Measurements from ENCODE around the gene REM2.

REM2 gene, protein sequence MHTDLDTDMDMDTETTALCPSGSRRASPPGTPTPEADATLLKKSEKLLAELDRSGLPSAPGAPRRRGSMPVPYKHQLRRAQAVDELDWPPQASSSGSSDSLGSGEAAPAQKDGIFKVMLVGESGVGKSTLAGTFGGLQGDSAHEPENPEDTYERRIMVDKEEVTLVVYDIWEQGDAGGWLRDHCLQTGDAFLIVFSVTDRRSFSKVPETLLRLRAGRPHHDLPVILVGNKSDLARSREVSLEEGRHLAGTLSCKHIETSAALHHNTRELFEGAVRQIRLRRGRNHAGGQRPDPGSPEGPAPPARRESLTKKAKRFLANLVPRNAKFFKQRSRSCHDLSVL

DNA sequence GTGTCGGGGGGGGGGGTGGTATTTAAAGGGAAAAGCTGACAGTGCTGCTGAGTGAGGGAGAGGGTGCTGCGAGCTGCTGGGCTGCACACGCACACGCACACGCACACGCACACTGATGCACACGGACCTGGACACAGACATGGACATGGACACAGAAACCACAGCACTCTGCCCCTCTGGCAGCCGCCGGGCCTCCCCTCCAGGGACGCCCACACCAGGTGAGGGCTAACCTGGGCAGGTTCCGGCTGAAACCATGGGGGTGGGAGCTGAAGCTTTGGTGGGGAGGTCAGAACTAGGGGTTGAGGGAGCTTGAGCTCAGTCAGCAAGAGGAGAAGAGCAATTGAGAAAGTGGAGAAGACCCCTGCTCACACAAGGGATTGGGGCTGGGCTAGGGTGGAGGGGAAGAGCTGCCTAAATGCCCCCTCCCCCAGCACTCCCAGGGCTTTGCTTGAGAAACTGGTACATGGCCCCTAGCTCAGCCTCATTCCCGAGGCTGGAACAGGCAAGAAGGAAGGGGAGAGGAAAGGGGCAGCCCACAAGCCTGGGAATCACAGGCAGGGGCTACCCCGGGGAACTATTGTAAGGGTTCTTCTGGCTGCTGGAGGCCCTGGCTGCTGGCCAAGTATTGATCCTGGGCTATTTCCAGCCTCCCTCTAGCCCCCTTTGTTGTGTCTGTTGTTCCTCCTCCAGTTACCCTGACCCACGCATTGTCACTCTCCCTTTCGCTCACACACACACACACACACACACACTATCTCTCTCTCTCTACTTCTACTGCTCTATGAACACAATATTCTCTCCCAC is at the start of gene REM2:
Gene REM2 (plus strand): TSS at position 50 of the 804 bp plus-strand sequence. CDS start 66 bp downstream, at position 116.
- no peak for DNase-seq (ENCODE audit: low read depth)

DNA sequence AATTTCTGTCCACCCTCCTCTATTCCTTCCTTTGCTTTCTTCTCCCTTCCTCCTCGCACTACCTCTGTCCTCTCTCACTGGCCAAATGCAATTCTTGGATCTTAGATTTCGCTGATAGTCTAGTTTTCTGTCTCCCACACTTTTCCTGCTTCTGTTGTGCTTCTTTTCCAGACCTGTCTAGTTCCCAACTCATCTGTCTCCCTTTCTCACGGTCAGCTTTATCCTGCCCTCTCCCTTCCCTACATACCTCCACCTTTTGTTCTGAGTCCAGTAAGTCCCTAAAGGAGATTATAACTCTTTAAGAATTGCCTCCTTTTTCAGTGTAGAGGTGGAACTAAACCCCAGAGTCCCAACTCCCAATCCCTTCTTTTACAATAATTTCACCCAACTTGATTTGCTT is 47.5 kb upstream of the REM2 start:
- DNase-seq (ENCODE audit: low read depth) = no peak

DNA sequence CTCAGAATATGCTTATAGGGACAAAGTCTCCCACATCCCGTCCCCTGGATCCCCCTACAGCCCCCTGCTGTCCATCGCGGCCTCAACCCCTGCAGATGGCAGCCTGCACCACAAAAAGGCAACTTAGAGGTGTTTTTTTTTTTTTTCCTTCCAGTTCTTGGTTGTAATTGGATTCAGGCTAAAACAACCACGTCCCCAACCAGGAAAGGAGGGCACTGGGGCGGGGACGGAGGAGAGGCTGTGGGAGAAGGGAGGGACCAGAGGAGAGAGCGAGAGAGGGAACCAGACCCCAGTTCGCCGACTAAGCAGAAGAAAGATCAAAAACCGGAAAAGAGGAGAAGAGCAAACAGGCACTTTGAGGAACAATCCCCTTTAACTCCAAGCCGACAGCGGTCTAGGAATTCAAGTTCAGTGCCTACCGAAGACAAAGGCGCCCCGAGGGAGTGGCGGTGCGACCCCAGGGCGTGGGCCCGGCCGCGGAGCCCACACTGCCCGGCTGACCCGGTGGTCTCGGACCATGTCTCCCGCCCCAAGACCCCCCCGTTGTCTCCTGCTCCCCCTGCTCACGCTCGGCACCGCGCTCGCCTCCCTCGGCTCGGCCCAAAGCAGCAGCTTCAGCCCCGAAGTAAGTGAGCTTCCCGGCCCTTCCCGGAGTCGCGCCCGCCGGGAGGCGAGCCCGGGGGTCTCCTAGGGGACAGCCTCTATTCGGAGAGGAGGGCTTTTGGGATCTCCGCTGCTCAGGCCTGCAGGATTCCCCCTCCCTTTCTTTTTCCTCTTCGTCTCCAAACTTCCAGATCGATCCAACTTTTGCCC is 46.5 kb upstream of the REM2 start, which contains the start of gene MMP14:
Gene MMP14 (plus strand): TSS at position 285 of the 813 bp plus-strand sequence. CDS start 233 bp downstream, at position 518.
- DNase-seq (ENCODE audit: low read depth) = no peak

DNA sequence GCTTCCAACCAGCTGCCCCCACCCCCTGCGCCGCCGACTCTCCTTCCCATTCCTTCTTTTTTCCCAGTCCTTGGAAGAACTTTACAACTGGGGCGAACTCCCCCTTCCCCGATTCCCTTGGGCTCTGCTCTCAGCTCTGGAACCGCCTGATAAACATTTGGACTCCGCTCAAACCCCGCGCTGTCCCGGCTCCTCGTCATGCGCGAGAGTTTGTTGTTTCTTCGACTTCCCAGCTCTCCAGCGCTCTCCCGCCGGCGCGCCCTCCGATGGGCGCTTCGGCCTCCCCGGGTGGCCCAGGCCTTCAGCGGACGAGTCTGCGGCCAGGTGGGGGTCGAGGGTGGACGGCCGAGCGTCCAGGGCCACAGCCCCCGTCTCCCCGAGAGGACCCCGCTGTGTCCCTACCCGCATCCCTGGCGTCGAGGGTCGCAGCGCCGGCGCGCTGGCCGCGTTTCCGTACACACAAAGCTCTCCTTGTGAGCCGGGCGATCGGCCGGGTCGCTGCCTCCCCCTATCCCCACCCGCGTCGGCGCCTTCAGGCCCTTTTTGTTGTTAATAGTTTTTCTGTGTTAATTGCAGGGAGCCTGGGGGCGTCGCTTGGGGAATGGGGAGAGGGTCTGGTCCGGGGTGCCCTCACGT is 45.8 kb upstream of the REM2 start:
- no peak for DNase-seq (ENCODE audit: low read depth)

DNA sequence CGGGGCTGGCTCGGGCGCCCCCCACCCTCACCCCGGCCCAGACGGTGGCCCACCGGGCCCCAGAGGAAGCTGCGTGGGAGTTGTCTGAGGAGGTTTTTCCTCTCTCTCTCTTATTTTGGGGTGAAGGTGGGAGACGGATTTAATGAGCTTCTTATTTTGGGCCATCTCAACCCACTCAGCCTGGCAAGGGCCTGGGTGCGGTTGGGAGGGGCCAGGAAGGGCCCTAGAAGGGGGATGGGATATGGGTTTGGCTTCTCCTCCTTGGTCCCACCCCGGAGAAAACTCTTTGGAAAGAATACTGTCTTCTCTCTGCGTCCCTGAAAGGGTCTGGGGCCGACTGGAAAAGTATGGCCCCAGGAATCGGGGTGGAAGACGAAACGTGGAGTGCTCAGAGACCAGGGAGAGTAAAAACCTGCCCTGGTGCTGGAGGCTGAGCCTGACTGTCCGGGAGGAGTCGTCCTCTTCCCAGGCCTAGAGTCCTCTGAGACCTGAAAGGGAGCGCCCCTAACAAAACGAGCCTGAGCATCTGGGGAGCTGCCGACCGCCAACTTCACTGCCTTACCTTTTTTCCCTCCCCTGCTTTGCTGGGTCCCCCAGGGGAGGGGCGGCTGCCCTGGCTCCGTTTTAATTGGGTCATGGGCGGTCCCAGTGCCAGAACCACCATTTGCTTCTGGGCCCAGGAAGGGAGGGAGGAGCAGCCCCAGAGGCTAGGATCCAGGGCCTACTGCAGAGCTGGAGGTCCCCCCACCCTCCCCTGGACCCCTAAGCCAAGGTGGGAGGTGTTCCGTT is 45.1 kb upstream of the REM2 start:
- no peak for DNase-seq (ENCODE audit: low read depth)

DNA sequence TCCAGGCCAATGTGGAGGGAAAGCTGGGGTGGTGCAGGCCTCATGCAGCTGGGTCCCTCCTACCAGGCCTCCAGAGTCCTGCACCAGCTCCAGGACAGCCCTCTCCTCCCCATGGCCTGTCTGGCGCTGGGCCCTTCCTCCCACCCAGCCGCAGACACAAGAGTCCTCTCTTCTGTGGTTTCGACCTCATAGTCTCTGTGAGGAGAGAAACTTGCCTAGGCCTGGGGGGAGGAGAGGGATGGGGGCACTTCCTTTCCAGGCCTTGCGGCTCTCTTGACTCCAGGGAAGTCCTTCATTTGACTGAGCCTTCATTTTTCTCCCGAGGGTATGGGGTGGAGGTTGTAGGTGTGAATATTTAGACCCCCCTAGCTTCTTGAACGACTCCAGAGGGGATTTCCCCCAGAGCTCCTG is 44.4 kb upstream of the REM2 start:
- DNase-seq (ENCODE audit: low read depth) = no peak

DNA sequence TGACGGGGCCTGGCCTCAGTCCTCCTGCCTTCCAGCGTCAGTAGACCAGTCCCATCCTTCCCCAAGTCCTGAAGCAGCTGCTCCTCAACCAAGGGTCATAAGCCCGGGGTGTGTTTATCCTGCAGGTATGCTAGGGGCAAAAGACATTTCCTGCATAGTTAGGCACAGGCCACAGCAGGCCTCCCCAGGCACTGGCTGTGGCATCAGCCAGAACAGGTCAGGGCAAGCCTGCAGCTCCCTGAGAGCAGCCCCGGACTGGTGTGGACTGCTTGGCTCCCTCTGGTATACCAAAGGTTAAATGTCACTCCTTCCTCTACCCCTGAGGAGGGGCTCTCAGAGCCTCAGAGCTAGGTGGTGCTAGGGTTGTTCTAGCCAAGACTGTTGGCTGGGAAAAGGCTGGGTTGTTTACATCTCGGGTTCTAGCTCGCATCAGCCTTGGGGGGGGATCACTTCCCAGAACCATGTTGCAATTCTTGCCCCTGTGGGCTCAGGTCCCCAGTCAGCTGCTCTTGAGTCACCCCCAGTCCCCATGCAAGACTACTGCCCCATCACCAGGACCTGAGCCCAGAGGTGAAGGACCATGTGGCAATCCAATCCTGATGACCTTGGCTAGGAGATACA is 43.8 kb upstream of the REM2 start:
- no peak for DNase-seq (ENCODE audit: low read depth)

DNA sequence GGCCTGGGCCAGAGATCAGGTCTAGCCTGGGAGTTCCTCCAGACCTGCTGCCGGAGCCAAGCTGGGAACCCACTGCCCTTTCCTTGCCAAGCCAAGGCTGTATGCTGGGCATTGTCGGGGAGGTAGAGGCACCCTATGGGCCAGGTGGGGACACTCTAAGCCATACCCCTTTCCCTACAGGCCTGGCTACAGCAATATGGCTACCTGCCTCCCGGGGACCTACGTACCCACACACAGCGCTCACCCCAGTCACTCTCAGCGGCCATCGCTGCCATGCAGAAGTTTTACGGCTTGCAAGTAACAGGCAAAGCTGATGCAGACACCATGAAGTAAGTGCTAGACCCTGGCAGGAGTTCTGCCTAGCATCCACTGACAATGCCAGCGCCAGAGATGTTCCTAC is 41.7 kb upstream of the REM2 start:
- DNase-seq (ENCODE audit: low read depth) = no peak

DNA sequence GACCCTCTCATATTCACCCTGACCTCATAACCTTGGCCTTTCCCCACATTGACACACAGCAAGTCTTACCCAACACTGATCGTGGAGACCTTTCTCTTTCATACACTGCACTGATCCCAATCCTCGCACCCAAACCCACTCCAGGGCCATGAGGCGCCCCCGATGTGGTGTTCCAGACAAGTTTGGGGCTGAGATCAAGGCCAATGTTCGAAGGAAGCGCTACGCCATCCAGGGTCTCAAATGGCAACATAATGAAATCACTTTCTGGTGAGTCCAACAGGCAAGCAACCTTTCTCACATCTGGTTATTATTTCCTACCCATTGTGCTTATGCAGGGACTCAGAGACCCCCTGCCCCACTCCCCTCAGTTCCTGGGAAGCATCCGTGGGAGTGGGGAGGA is 41.3 kb upstream of the REM2 start:
- DNase-seq (ENCODE audit: low read depth) = no peak

DNA sequence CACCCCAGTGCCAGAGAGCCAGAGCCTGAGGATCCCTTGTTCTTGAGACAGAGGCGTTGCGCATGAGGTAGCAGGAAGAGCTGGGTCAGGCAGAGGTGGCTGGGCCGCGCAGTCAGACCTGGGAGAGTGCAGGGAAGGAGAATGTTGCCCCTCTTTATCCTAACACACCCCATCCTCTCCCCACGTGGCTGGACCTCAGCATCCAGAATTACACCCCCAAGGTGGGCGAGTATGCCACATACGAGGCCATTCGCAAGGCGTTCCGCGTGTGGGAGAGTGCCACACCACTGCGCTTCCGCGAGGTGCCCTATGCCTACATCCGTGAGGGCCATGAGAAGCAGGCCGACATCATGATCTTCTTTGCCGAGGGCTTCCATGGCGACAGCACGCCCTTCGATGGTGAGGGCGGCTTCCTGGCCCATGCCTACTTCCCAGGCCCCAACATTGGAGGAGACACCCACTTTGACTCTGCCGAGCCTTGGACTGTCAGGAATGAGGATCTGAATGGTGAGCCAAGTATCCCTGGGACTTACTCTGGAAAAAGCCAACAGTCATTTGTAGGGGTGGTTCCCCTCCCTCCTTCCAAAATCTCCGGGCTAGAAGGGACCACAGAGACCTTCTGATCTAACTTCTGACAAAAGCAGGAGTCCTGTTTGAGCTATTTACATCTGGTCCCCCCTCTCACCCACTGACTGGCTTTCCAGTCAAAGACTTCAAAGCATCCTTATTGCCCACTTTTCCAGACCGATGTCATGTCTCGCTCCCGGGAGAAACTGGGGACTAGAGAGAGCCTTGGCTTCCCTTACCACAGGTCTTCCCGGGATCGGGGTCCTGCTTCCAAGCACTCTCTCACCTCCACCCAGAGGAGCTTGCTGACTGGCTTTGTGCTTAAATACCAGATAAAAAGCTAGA is 40.6 kb upstream of the REM2 start:
- no peak for DNase-seq (ENCODE audit: low read depth)

DNA sequence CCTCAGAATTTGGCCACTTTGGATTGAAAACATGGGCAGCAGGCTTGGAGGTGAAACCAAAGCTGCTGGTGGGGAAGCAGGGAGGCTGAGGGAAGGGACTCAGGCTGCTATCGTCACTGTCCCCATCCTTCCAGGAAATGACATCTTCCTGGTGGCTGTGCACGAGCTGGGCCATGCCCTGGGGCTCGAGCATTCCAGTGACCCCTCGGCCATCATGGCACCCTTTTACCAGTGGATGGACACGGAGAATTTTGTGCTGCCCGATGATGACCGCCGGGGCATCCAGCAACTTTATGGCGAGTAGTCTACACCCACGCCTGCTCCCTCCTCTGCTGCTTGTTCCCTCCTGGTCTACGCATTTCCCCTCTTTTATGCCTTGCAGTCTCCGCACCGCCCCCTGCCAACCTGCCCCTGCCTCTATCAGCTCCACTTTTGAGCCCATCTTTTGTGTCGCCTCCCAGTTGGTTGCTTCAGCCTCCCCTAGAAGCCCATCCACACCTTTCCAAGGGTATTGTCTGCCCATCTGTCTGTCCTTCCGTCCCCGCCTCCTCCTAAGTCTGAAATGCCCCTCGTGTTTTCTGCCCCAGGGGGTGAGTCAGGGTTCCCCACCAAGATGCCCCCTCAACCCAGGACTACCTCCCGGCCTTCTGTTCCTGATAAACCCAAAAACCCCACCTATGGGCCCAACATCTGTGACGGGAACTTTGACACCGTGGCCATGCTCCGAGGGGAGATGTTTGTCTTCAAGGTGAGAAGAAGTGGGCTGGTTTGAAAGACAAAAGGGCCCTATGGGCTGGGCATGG is 39.7 kb upstream of the REM2 start:
- no peak for DNase-seq (ENCODE audit: low read depth)

DNA sequence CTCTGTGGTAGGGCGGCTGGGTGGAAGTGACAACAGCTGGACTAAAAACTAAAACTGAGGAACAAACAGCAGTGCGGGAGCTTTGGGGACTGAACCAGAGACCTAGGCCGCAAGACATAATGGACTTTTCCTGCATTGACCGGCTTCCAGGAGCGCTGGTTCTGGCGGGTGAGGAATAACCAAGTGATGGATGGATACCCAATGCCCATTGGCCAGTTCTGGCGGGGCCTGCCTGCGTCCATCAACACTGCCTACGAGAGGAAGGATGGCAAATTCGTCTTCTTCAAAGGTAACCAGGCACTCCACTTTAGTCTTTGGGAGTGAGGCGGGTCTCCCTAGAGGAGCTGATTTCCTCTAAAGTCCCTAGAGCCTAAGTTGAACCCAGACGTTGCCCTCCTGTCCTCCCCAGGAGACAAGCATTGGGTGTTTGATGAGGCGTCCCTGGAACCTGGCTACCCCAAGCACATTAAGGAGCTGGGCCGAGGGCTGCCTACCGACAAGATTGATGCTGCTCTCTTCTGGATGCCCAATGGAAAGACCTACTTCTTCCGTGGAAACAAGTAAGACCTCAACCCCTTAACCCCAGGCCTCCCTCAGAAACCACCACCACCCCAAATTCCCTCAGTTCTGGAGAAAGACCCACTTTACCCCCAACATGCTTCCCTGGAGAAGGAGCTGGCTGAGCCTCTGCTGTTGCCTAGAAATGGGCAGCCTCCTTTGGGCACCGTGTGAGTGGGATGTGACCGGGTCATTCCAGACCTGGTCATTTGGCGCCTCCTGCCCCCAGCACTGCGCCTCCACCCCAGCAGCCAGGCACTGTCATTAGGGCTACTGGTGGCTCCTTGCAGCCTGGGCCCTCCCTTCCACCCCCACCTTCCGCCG is 38.6 kb upstream of the REM2 start:
- DNase-seq (ENCODE audit: low read depth) = no peak

DNA sequence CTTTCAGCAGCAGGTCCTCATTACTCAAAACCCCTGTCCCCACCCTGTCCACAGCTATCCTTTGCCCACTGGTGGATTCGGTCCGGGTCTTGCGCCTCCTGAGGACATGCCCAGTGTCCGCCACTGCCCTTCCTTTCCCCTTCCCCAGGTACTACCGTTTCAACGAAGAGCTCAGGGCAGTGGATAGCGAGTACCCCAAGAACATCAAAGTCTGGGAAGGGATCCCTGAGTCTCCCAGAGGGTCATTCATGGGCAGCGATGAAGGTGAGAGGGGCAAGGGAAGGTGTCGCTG is 38.0 kb upstream of the REM2 start:
- no peak for DNase-seq (ENCODE audit: low read depth)

DNA sequence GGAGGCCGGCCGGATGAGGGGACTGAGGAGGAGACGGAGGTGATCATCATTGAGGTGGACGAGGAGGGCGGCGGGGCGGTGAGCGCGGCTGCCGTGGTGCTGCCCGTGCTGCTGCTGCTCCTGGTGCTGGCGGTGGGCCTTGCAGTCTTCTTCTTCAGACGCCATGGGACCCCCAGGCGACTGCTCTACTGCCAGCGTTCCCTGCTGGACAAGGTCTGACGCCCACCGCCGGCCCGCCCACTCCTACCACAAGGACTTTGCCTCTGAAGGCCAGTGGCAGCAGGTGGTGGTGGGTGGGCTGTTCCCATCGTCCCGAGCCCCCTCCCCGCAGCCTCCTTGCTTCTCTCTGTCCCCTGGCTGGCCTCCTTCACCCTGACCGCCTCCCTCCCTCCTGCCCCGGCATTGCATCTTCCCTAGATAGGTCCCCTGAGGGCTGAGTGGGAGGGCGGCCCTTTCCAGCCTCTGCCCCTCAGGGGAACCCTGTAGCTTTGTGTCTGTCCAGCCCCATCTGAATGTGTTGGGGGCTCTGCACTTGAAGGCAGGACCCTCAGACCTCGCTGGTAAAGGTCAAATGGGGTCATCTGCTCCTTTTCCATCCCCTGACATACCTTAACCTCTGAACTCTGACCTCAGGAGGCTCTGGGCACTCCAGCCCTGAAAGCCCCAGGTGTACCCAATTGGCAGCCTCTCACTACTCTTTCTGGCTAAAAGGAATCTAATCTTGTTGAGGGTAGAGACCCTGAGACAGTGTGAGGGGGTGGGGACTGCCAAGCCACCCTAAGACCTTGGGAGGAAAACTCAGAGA is 37.0 kb upstream of the REM2 start:
- DNase-seq (ENCODE audit: low read depth) = no peak

DNA sequence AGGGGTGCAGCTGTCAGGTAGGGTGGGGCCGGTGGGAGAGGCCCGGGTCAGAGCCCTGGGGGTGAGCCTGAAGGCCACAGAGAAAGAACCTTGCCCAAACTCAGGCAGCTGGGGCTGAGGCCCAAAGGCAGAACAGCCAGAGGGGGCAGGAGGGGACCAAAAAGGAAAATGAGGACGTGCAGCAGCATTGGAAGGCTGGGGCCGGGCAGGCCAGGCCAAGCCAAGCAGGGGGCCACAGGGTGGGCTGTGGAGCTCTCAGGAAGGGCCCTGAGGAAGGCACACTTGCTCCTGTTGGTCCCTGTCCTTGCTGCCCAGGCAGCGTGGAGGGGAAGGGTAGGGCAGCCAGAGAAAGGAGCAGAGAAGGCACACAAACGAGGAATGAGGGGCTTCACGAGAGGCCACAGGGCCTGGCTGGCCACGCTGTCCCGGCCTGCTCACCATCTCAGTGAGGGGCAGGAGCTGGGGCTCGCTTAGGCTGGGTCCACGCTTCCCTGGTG is 36.2 kb upstream of the REM2 start:
- DNase-seq (ENCODE audit: low read depth) = no peak

DNA sequence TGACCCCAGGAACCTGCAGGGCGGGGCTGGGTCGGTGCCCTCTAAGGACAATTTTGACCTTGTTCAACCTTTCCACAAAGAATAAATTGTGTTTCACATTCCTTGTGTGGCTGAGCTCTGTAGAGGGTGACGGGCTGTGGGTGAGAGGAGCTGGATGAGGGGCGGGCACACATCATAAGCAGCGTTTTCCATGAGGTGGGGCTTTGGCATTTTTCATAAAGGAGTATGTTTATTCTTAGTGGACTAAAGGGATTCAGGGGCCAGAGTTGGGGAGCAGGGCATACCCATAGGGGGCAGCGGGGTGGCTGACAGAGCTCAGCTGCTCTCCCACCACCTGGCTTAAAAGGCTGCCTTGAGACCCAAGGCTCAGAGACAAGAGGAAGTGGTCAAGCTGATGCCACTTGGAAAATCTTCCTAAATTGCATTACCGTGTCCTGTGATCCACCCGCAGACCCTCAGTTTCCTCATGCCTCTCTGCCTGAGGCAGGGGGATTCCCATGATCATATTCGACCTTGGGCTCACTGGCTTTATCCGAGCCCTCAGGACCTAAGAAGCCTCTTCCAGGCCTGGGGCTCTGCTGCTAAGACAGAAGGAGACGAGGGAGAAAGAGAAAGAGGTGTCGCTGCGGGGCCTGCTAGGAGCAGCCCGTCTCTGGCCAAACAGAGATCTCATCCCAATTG is 35.2 kb upstream of the REM2 start:
- no peak for DNase-seq (ENCODE audit: low read depth)
